Astrocyte of the spinal cord (primary cell): ENCODE results near the gene OSBPL1A.
A peak's percentile ranks its signal among the peaks of the same experiment; 100 is the strongest.
"Not testable (repeated sequence)": the region's sequence is repeated elsewhere in the genome, so short reads cannot be mapped to it uniquely, and the experiment has no call there.

ENCODE experiments used
- DNase-seq: peaks from one replicate; pipeline ENCODE4 v3.0.0; 2011; ENCODE audit warnings: low read depth, low spot score
- H3K4me3 ChIP-seq: 2 replicates; pipeline ENCODE4 v1.5.1; 2011; ENCODE audit warnings: low read depth, mild to moderate bottlenecking, low read length, moderate library complexity
- CTCF ChIP-seq: IDR thresholded peaks from 2 replicates; pipeline ENCODE4 v1.5.1; 2012; ENCODE audit warnings: low read depth, mild to moderate bottlenecking, low read length, inconsistent platforms
- in situ Hi-C: cut with HindIII; loops from 2 replicates; pipeline ENCODE4 v1.10.0; 2017; ENCODE audit warnings: low sequenced_read_pairs

OSBPL1A gene

GRCh38 chr18:24157855-24158254 is 239.8 kb downstream of the OSBPL1A start:
- H3K4me3 ChIP-seq = no peak overlapping the region
- in situ Hi-C loops = no loop called here
- DNase-seq = no peak
- TF ChIP-seq CTCF = no peak

GRCh38 chr18:24153397-24153796 is 244.2 kb downstream of the OSBPL1A start:
- in situ Hi-C loops = no loop called here
- H3K4me3 ChIP-seq = no peak overlapping the region
- TF ChIP-seq CTCF = no peak
- DNase-seq = no peak

GRCh38 chr18:24149591-24149990 is 248.0 kb downstream of the OSBPL1A start:
- in situ Hi-C loops, H3K4me3 ChIP-seq, DNase-seq: not testable (repeated sequence)

GRCh38 chr18:24142376-24142775 is 255.2 kb downstream of the OSBPL1A start:
- no peak overlapping the region for H3K4me3 ChIP-seq
- DNase-seq = no peak
- no peak for TF ChIP-seq CTCF
- in situ Hi-C loops = no loop called here

- no peak for TF ChIP-seq CTCF
- in situ Hi-C loops = no loop called here
- DNase-seq = no peak
- H3K4me3 ChIP-seq = no peak overlapping the region
These were observed 256.9 kb downstream of the OSBPL1A start for GRCh38 chr18:24140697-24141096.

- peak within 1 kb of the TSS; percentile 69 for H3K4me3 ChIP-seq
- TF ChIP-seq CTCF = no peak
- peak; percentile 91 for DNase-seq
- in situ Hi-C loops = no loop called here
These were observed 258.6 kb downstream of the OSBPL1A start, which contains the start of gene CABYR for GRCh38 chr18:24138789-24139616. CABYR (plus strand) TSS chr18:24139062; CDS start chr18:24143115, 4,053 bp downstream.

- DNase-seq = no peak
- no peak for TF ChIP-seq CTCF
- in situ Hi-C loops = no loop called here
- peak overlapping the region; percentile 69 for H3K4me3 ChIP-seq
These were observed 259.2 kb downstream of the OSBPL1A start for GRCh38 chr18:24138409-24138788.
